K562 (cell line): ENCODE results near the gene ABCA4. TPM values are rescaled to one million over a fixed set of nuclear protein-coding genes. Genes with fewer than 3 reads are reported as not detected.

Experiments used
- BDP1 ChIP-seq: IDR thresholded peaks from 3 replicates; pipeline ENCODE4 v1.6.1; 2011; ENCODE audit not compliant: insufficient read length, insufficient read depth
- CXXC5 ChIP-seq: fragments of 250-450 bp; sonication (Bioruptor Pico); IDR thresholded peaks from 2 replicates; pipeline ENCODE4 v1.8.0; 2022; ENCODE audit warnings: inconsistent platforms, mild to moderate bottlenecking, moderate library complexity
- EZH2 ChIP-seq: IDR thresholded peaks from 2 replicates; pipeline ENCODE4 v1.6.1; 2012; ENCODE audit warnings: low read depth, mild to moderate bottlenecking, inconsistent platforms, low read length, borderline replicate concordance
- RBM17 ChIP-seq: fragments of 200-400 bp; formaldehyde crosslinking; IDR thresholded peaks from 2 replicates; pipeline ENCODE4 v1.6.1; 2017; ENCODE audit warnings: low read depth, mild to moderate bottlenecking, low read length, borderline replicate concordance
- SMARCA5 ChIP-seq: fragments of 450-650 bp; IDR thresholded peaks from 2 replicates; pipeline ENCODE4 v1.6.1; 2016
- VEZF1 ChIP-seq: fragments of 200-800 bp; sonication (Bioruptor generic); IDR thresholded peaks from 2 replicates; pipeline ENCODE4 v1.6.1; 2017; ENCODE audit warnings: missing genetic modification characterization, missing compliant biosample characterization
- ZBTB17 ChIP-seq: fragments of 450-650 bp; formaldehyde crosslinking; IDR thresholded peaks from 2 replicates; pipeline ENCODE4 v1.4.0; 2020; ENCODE audit warnings: mild to moderate bottlenecking
- ZNF12 ChIP-seq: sonication (generic); formaldehyde crosslinking; IDR thresholded peaks from 2 replicates; pipeline ENCODE4 v1.4.0; 2020; ENCODE audit warnings: mild to moderate bottlenecking, missing genetic modification reagents
- ZNF134 ChIP-seq: fragments of 250-450 bp; sonication (Bioruptor Pico); conservative IDR thresholded peaks from 2 replicates; pipeline ENCODE4 v1.4.0; 2020
- ZNF282 ChIP-seq: sonication (generic); formaldehyde crosslinking; IDR thresholded peaks from 2 replicates; pipeline ENCODE4 v1.8.1; 2023; ENCODE audit warnings: missing genetic modification reagents
- ZNF589 ChIP-seq: fragments of 200-800 bp; sonication (Bioruptor generic); IDR thresholded peaks from 2 replicates; pipeline ENCODE4 v1.6.1; 2016; ENCODE audit warnings: low read depth, missing genetic modification characterization, missing compliant biosample characterization
- polyA plus RNA-seq, 8 experiments: library from polyadenylated mRNA; depleted of rRNA in 4 of 8; stranded (reverse) in 5 of 8; unstranded in 3 of 8; fragments of >200 nt; fragmentation: Nextera tagmentation in 2 of 8; fragmentation: Illumina TruSeq in 1 of 8; extraction: Ambion mirVana in 2 of 8; extraction: Trizol in 1 of 8; gene quantifications; 2 replicates each; pipeline versions ENCODE4 v1.2.1 to v1.2.3, GENCODE V29; 2011 to 2014; ENCODE audit warnings: inconsistent platforms in 1 of 8, missing spikeins in 1 of 8
- total RNA-seq, 7 experiments: library from RNA; depleted of rRNA in 6 of 7; stranded (reverse); fragments of >200 nt in 6 of 7; fragmentation: Illumina TruSeq in 2 of 7; extraction: Trizol in 2 of 7; gene quantifications; 2 replicates each; pipeline versions ENCODE4 v1.2.1 to v1.2.3, GENCODE V29; 2011 to 2021; ENCODE audit warnings: low replicate concordance in 1 of 7
- TF ChIP-seq, protein P1 (sequence below): sonication (generic); formaldehyde crosslinking; IDR thresholded peaks from 2 replicates; pipeline ENCODE4 v1.8.0; 2023; ENCODE audit warnings: missing genetic modification reagents, mild to moderate bottlenecking, borderline replicate concordance
- TF ChIP-seq, protein P2 (sequence below): sonication (generic); formaldehyde crosslinking; IDR thresholded peaks from 2 replicates; pipeline ENCODE4 v1.8.1; 2023; ENCODE audit warnings: mild to moderate bottlenecking, missing genetic modification reagents
- TF ChIP-seq, protein P3 (sequence below): fragments of 450-650 bp; conservative IDR thresholded peaks from 2 replicates; pipeline ENCODE4 v1.6.1; 2016; ENCODE audit warnings: missing genetic modification characterization, low read depth, mild to moderate bottlenecking, control low read depth, missing compliant biosample characterization
- TF ChIP-seq, protein P4 (sequence below): fragments of 250-450 bp; sonication (Bioruptor Pico); IDR thresholded peaks from 2 replicates; pipeline ENCODE4 v1.5.0; 2021

The ABCA4 gene
- total and polyA plus RNA-seq, 9 of the 15 experiments (the other 6 are each of a cell fraction or from before 2014, with no cell fraction given), result 0.01 to 0.04 TPM; not detected in 7

DNA sequence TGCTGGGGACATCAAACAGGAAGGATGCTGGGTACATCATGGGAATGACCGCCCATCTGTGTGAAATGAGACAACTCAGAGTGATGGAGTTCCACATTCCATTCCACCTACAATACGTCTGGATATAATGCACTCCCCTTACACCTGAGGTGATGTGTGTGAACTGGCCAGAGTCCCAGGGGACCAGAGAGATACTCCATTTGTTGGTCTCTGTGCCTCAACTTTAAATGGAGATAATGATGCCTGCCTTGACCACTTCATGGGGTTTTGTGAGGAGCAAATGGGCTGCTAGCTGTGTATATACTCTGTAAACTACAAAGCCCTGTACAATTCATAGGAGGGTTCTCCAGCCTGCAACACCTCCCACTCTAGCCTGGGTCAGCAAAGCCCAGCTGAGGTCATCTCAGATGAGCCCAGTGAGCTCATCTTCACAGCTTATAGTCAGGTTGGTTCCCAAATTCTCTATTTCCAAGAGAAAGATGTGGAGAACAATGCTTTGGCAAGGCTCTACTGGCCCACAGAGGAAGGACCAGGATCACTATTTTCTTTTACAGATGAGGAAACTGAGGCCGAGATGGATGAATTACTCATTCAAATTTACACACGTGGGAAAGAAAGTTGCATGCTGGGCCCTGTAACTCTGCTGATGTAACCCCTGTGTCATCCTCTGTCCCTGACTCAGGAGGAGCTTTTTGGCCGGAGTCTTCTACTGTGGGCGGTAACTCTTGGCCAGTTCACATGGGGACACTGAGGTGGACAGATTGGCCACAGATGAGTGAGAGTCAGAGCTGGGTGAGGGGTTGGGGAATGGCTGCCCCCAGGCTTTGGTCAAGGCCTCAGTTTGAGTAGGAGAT, 106.1 kb downstream of the ABCA4 start (continued):
- TF ChIP-seq, protein P1, sequence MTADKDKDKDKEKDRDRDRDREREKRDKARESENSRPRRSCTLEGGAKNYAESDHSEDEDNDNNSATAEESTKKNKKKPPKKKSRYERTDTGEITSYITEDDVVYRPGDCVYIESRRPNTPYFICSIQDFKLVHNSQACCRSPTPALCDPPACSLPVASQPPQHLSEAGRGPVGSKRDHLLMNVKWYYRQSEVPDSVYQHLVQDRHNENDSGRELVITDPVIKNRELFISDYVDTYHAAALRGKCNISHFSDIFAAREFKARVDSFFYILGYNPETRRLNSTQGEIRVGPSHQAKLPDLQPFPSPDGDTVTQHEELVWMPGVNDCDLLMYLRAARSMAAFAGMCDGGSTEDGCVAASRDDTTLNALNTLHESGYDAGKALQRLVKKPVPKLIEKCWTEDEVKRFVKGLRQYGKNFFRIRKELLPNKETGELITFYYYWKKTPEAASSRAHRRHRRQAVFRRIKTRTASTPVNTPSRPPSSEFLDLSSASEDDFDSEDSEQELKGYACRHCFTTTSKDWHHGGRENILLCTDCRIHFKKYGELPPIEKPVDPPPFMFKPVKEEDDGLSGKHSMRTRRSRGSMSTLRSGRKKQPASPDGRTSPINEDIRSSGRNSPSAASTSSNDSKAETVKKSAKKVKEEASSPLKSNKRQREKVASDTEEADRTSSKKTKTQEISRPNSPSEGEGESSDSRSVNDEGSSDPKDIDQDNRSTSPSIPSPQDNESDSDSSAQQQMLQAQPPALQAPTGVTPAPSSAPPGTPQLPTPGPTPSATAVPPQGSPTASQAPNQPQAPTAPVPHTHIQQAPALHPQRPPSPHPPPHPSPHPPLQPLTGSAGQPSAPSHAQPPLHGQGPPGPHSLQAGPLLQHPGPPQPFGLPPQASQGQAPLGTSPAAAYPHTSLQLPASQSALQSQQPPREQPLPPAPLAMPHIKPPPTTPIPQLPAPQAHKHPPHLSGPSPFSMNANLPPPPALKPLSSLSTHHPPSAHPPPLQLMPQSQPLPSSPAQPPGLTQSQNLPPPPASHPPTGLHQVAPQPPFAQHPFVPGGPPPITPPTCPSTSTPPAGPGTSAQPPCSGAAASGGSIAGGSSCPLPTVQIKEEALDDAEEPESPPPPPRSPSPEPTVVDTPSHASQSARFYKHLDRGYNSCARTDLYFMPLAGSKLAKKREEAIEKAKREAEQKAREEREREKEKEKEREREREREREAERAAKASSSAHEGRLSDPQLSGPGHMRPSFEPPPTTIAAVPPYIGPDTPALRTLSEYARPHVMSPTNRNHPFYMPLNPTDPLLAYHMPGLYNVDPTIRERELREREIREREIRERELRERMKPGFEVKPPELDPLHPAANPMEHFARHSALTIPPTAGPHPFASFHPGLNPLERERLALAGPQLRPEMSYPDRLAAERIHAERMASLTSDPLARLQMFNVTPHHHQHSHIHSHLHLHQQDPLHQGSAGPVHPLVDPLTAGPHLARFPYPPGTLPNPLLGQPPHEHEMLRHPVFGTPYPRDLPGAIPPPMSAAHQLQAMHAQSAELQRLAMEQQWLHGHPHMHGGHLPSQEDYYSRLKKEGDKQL, result no peak
- TF ChIP-seq, protein P2, sequence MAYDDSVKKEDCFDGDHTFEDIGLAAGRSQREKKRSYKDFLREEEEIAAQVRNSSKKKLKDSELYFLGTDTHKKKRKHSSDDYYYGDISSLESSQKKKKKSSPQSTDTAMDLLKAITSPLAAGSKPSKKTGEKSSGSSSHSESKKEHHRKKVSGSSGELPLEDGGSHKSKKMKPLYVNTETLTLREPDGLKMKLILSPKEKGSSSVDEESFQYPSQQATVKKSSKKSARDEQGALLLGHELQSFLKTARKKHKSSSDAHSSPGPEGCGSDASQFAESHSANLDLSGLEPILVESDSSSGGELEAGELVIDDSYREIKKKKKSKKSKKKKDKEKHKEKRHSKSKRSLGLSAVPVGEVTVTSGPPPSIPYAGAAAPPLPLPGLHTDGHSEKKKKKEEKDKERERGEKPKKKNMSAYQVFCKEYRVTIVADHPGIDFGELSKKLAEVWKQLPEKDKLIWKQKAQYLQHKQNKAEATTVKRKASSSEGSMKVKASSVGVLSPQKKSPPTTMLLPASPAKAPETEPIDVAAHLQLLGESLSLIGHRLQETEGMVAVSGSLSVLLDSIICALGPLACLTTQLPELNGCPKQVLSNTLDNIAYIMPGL (CRISPR knock-in tag), result no peak
- no peak for TF ChIP-seq SMARCA5
- TF ChIP-seq ZBTB17 (CRISPR knock-in tag), result no peak; the same call in 1 of the 2 replicates
- TF ChIP-seq, protein P3, sequence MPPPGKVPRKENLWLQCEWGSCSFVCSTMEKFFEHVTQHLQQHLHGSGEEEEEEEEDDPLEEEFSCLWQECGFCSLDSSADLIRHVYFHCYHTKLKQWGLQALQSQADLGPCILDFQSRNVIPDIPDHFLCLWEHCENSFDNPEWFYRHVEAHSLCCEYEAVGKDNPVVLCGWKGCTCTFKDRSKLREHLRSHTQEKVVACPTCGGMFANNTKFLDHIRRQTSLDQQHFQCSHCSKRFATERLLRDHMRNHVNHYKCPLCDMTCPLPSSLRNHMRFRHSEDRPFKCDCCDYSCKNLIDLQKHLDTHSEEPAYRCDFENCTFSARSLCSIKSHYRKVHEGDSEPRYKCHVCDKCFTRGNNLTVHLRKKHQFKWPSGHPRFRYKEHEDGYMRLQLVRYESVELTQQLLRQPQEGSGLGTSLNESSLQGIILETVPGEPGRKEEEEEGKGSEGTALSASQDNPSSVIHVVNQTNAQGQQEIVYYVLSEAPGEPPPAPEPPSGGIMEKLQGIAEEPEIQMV (tag), result 0 out of 2 replicates have a peak, but pooled peaks have one; percentile 27
- no peak for TF ChIP-seq ZNF134
- TF ChIP-seq VEZF1, result peak; percentile 8; the same call in 1 of the 2 replicates
- no peak for TF ChIP-seq EZH2
- no peak for TF ChIP-seq BDP1
- no peak for TF ChIP-seq RBM17
- peak; percentile 97 for TF ChIP-seq ZNF589 (CRISPR knock-in tag)
- TF ChIP-seq, protein P4, sequence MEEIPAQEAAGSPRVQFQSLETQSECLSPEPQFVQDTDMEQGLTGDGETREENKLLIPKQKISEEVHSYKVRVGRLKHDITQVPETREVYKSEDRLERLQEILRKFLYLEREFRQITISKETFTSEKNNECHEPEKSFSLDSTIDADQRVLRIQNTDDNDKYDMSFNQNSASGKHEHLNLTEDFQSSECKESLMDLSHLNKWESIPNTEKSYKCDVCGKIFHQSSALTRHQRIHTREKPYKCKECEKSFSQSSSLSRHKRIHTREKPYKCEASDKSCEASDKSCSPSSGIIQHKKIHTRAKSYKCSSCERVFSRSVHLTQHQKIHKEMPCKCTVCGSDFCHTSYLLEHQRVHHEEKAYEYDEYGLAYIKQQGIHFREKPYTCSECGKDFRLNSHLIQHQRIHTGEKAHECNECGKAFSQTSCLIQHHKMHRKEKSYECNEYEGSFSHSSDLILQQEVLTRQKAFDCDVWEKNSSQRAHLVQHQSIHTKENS (CRISPR knock-in tag), result no peak
- TF ChIP-seq ZNF282, result no peak
- TF ChIP-seq ZNF12 (CRISPR knock-in tag), result no peak
- TF ChIP-seq CXXC5, result peak; percentile 35; the same call in 1 of the 2 replicates
